Gastroesophageal sphincter (tissue), 3 donors: Measurements from ENCODE around the gene TEX13B.

ENCODE experiments used
- EP300 ChIP-seq: sonication (generic); formaldehyde crosslinking; IDR thresholded peaks from one replicate; pipeline ENCODE4 v1.6.1; 2017; ENCODE audit warnings: antibody characterized with exemption, mild to moderate bottlenecking
- POLR2A ChIP-seq, 2 donors: fragments of 450-650 bp; IDR thresholded peaks; one replicate each; pipeline ENCODE4 v1.6.1; 2017; ENCODE audit warnings: antibody characterized with exemption in 2 of 2, mild to moderate bottlenecking in 2 of 2, moderate library complexity in 1 of 2
- POLR2AphosphoS5 ChIP-seq: sonication (generic); formaldehyde crosslinking; IDR thresholded peaks from one replicate; pipeline ENCODE4 v1.6.1; 2017; ENCODE audit warnings: antibody characterized with exemption
- TF ChIP-seq, protein P1 (sequence below), 4 experiments: fragments of 200-600 bp in 2 of 4; fragments of 450-650 bp in 2 of 4; sonication (generic) in 1 of 4; IDR thresholded peaks; one replicate each; pipeline ENCODE4 v1.5.1; 2017 to 2019; ENCODE audit warnings: antibody characterized with exemption in 4 of 4, mild to moderate bottlenecking in 2 of 4, moderate library complexity in 2 of 4

DNA sequence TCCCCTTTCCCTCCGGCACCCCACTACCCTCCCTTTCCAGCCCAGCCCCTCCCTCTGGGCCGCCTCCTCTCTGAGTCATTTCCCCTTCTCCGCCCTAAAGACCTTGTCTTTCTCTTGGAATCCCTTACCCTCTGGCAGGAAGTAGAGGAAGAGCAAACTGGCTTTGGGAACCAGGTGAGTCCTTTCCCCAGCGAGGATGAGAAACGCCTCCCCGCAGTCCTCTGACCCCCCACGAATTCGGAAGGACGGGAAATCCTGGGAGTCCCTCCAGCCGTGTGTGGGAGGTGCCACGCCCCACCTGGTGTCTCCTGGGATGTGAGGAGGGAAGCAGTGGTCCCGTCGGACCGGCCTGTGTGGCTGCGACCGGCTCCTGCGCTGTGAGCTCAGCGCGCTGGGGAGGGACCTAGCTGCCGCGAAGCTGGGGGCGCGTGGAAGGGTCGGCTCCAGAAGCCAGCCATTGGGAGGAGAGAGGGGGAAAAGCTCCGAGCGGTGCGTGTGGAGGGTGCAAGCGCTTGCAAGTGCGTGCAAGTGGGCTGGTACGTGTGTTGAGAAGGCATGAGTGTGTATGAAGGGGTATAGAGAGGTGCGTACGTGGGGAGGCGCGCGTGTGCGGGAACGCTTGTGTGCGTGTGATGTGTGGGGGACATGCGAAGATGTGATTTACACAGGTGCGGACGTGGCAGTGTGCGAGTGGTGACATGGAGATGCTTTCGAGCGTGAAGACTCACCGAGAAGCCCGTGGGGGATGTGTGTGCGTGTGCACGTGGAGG, 46.3 kb downstream of the TEX13B start:
- TF ChIP-seq, protein P1, sequence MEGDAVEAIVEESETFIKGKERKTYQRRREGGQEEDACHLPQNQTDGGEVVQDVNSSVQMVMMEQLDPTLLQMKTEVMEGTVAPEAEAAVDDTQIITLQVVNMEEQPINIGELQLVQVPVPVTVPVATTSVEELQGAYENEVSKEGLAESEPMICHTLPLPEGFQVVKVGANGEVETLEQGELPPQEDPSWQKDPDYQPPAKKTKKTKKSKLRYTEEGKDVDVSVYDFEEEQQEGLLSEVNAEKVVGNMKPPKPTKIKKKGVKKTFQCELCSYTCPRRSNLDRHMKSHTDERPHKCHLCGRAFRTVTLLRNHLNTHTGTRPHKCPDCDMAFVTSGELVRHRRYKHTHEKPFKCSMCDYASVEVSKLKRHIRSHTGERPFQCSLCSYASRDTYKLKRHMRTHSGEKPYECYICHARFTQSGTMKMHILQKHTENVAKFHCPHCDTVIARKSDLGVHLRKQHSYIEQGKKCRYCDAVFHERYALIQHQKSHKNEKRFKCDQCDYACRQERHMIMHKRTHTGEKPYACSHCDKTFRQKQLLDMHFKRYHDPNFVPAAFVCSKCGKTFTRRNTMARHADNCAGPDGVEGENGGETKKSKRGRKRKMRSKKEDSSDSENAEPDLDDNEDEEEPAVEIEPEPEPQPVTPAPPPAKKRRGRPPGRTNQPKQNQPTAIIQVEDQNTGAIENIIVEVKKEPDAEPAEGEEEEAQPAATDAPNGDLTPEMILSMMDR (IDR thresholded peaks at IDR 0.05), result no peak
- no peak for TF ChIP-seq POLR2A (IDR thresholded peaks at IDR 0.05)
- TF ChIP-seq POLR2AphosphoS5, result no peak
- TF ChIP-seq EP300, result no peak
